Natural killer cell (primary cell): Measurements from ENCODE around the gene TRERF1. TPM values are rescaled to one million over a fixed set of nuclear protein-coding genes. Genes with fewer than 3 reads are reported as not detected.

Experiments used
- ATAC-seq, 3 donors: fragments of 150-1000 bp in 2 of 3; fragments of 200-7000 bp in 1 of 3; cut with Tn5 transposase; 1 replicate in 1 of 3; 2 replicates in 2 of 3; pipeline ENCODE4 v1.10.0; 2021; ENCODE audit warnings: mild to moderate bottlenecking in 2 of 3, moderate library complexity in 2 of 3
- DNase-seq, 2 donors: peaks; one replicate each; pipeline versions ENCODE4 v3.0.0 to v3.0.0-alpha.2; 2013 to 2021; ENCODE audit warnings: mixed read lengths in 1 of 2
- H3K27ac ChIP-seq: one replicate; pipeline ENCODE4 v1.5.1; 2013; ENCODE audit warnings: mild to moderate bottlenecking, low read length
- H3K27me3 ChIP-seq: one replicate; pipeline ENCODE4 v1.6.1; 2013; ENCODE audit warnings: low read length; ENCODE audit not compliant: control insufficient read depth, insufficient read depth
- H3K36me3 ChIP-seq: one replicate; pipeline ENCODE4 v1.6.1; 2013; ENCODE audit warnings: low read length; ENCODE audit not compliant: control insufficient read depth, insufficient read depth
- H3K4me1 ChIP-seq: one replicate; pipeline ENCODE4 v1.6.1; 2013; ENCODE audit warnings: low read length; ENCODE audit not compliant: control insufficient read depth, insufficient read depth
- H3K4me3 ChIP-seq: one replicate; pipeline ENCODE4 v1.5.1; 2013; ENCODE audit warnings: low read length
- H3K9me3 ChIP-seq: one replicate; pipeline ENCODE4 v1.6.1; 2013; ENCODE audit warnings: low read length; ENCODE audit not compliant: control insufficient read depth, insufficient read depth
- H3K27ac Mint-ChIP-seq, 2 donors: one replicate each; pipeline ENCODE4 v1.8.0; 2022; ENCODE audit warnings: mild to moderate bottlenecking in 2 of 2, mixed read lengths in 2 of 2, moderate library complexity in 1 of 2
- H3K27me3 Mint-ChIP-seq, 2 donors: one replicate each; pipeline ENCODE4 v1.8.0; 2022; ENCODE audit warnings: low read depth in 2 of 2, mixed read lengths in 2 of 2
- H3K36me3 Mint-ChIP-seq: one replicate; pipeline ENCODE4 v1.8.0; 2022; ENCODE audit warnings: mixed read lengths
- H3K4me1 Mint-ChIP-seq, 2 donors: one replicate each; pipeline ENCODE4 v1.8.0; 2022; ENCODE audit warnings: mixed read lengths in 2 of 2
- H3K4me3 Mint-ChIP-seq: one replicate; pipeline ENCODE4 v1.8.0; 2022; ENCODE audit warnings: mild to moderate bottlenecking, moderate library complexity, mixed read lengths
- H3K9me3 Mint-ChIP-seq, 2 donors: one replicate each; pipeline ENCODE4 v1.8.0; 2022; ENCODE audit warnings: mixed read lengths in 2 of 2
- CTCF ChIP-seq: fragments of 200-600 bp; IDR thresholded peaks from one replicate; pipeline ENCODE4 v1.8.0; 2022; ENCODE audit warnings: antibody characterized with exemption
- WGBS: methylation state at CpG from one replicate; pipeline ENCODE4 v1.1.7; 2013; ENCODE audit warnings: missing lambda C conversion rate; ENCODE audit not compliant: insufficient coverage; 5-methylcytosine and 5-hydroxymethylcytosine counted together
- intact Hi-C: fragments of 100-400 bp; cut with micrococcal nuclease; formaldehyde crosslinking; loops from one replicate; pipeline ENCODE4 v1.14.2; 2022
- total RNA-seq, 4 donors: library from RNA; stranded (reverse); fragments of 120-200 nt in 1 of 4; gene quantifications; one replicate each; pipeline versions ENCODE4 v1.2.3 to v1.2.4, GENCODE V29; 2013 to 2022

The TRERF1 gene
- total RNA-seq, 3 donors from 2014 or later (not counting 1 experiment from before 2014, with no cell fraction given): 34.6 to 42.3 (median 38.6) TPM

GRCh38 chr6:42302411-42302810 lies 149.3 kb downstream of the TRERF1 start:
- ATAC-seq: no peak
- 94% methylated on average over 2 of the region's 3 CpGs for WGBS
- Histone ChIP-seq H3K9me3 (no peaks in the 10 kb centered on the region), H3K36me3 (peaks cover 7% of the 10 kb centered on the region), H3K27ac (no peak overlapping the region), H3K27me3 (no peaks in the 10 kb centered on the region), H3K4me1 (peaks cover 2% of the 10 kb centered on the region), H3K4me3 (no peak overlapping the region)
- Mint-ChIP-seq H3K36me3 (peaks cover 10% of the 10 kb centered on the region), H3K4me1 (peaks cover 13 to 27% of the 10 kb centered on the region in 2 donors), H3K27me3 (no peaks in the 10 kb centered on the region), H3K4me3 (no peak overlapping the region), H3K27ac (no peak overlapping the region), H3K9me3 (no peaks in the 10 kb centered on the region)
- intact Hi-C loops: no loop called here
- DNase-seq: no peak
- TF ChIP-seq CTCF: no peak

GRCh38 chr6:42301986-42302385 lies 149.7 kb downstream of the TRERF1 start:
- Mint-ChIP-seq H3K36me3 (peaks cover 10% of the 10 kb centered on the region), H3K4me3 (no peak overlapping the region), H3K9me3 (no peaks in the 10 kb centered on the region), H3K4me1 (peaks cover 15 to 29% of the 10 kb centered on the region in 2 donors), H3K27me3 (no peaks in the 10 kb centered on the region), H3K27ac (no peak overlapping the region)
- Histone ChIP-seq H3K36me3 (peaks cover 7% of the 10 kb centered on the region), H3K27me3 (no peaks in the 10 kb centered on the region), H3K9me3 (no peaks in the 10 kb centered on the region), H3K27ac (no peak overlapping the region), H3K4me1 (peaks cover 2% of the 10 kb centered on the region), H3K4me3 (no peak overlapping the region)
- 100% methylated on average over 1 of the region's 1 CpG for WGBS
- ATAC-seq: no peak
- intact Hi-C loops: no loop called here
- no peak for TF ChIP-seq CTCF
- no peak for DNase-seq

- ATAC-seq (no peak), DNase-seq (no peak)
- Mint-ChIP-seq H3K4me3 (no peak overlapping the region), H3K9me3 (no peaks in the 10 kb centered on the region), H3K27ac (no peak overlapping the region), H3K27me3 (no peaks in the 10 kb centered on the region), H3K4me1 (peaks cover 20 to 35% of the 10 kb centered on the region in 2 donors), H3K36me3 (peaks cover 10% of the 10 kb centered on the region)
- H3K4me3 ChIP-seq: no peak overlapping the region
- no peak for TF ChIP-seq CTCF
- peaks cover 7% of the 10 kb centered on the region for H3K36me3 ChIP-seq
- no peak overlapping the region for H3K27ac ChIP-seq
- H3K4me1 ChIP-seq: peaks cover 13% of the 10 kb centered on the region
- H3K9me3 ChIP-seq: no peaks in the 10 kb centered on the region
- no peaks in the 10 kb centered on the region for H3K27me3 ChIP-seq
- WGBS: 80% methylated on average over 1 of the region's 1 CpG
- intact Hi-C loops: no loop called here
Observed at GRCh38 chr6:42300701-42301100, 151.0 kb downstream of the TRERF1 start.

GRCh38 chr6:42300185-42300584 lies 151.5 kb downstream of the TRERF1 start:
- H3K27me3 ChIP-seq: no peaks in the 10 kb centered on the region
- no peaks in the 10 kb centered on the region for H3K27me3 Mint-ChIP-seq
- H3K27ac ChIP-seq: no peak overlapping the region
- no peaks in the 10 kb centered on the region for H3K9me3 Mint-ChIP-seq
- no peak overlapping the region for H3K4me3 ChIP-seq
- TF ChIP-seq CTCF: no peak
- no peak overlapping the region for H3K4me3 Mint-ChIP-seq
- DNase-seq (no peak), ATAC-seq (no peak)
- peaks cover 18% of the 10 kb centered on the region for H3K4me1 ChIP-seq
- H3K36me3 ChIP-seq: peaks cover 7% of the 10 kb centered on the region
- peak overlapping the region in 1 of 2 donors; percentile 32 for H3K27ac Mint-ChIP-seq
- H3K9me3 ChIP-seq: no peaks in the 10 kb centered on the region
- H3K4me1 Mint-ChIP-seq: peaks cover 25 to 35% of the 10 kb centered on the region in 2 donors
- peaks cover 10% of the 10 kb centered on the region for H3K36me3 Mint-ChIP-seq
- intact Hi-C loops: no loop called here
- WGBS: no CpG with 5 or more reads among the region's 1 CpG
